Myocyte (in vitro differentiated cells): ENCODE measurements around the gene HSPBP1. TPM values are rescaled to one million over a fixed set of nuclear protein-coding genes. Genes with fewer than 3 reads are reported as not detected.

Experiments used
- DNase-seq: peaks from one replicate; pipeline ENCODE4 v3.0.0-alpha.2; 2012; ENCODE audit warnings: low read depth
- microRNA-seq: library from miRNA; unstranded; fragments of <30 nt; microRNA quantifications from one replicate; pipeline ENCODE4, GENCODE V29; 2016
- total RNA-seq: library from RNA; depleted of rRNA; stranded (reverse); fragments of >200 nt; gene quantifications from 2 replicates; pipeline ENCODE4 v1.2.3, GENCODE V29; 2014

HSPBP1 gene
- total RNA-seq, 1 donor from 2014 or later: 39.3 TPM

DNA sequence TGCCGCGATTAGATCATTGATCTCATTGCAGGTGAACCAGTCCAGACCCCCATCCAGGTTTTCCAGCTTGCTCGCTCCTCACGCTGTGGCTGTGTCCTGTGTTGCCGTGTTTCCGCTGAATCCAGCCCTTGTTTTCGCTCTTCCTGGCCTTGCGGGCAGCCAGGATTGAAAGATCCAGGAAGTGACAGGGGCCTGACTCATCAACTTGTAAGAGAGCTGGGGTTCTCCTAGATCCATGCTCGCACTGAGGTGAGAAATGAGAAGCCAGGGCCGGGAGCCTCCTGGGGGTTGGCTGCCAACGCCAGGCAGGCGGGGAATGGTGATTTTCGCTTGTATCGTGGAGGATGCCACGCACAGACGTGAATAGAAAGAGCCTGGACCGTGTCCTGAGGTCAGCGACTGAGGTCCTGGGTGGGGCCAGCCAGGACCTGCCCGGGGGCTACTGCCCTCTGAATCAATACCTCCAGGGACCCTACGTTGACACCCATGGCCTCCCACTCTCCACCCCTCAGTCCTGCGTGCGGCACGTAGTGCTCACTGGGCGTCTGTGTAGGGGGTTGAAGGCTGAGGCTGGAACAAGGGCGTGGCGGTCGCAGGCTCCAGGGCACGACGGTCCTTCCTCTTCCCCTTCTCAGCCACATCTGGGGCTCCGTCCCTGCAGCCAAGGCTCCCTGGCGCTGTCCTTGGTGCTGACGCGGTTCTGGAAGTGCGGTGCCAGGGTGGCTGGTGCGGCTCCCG, 63.3 kb downstream of the HSPBP1 start:
- DNase-seq: peak; percentile 93

DNA sequence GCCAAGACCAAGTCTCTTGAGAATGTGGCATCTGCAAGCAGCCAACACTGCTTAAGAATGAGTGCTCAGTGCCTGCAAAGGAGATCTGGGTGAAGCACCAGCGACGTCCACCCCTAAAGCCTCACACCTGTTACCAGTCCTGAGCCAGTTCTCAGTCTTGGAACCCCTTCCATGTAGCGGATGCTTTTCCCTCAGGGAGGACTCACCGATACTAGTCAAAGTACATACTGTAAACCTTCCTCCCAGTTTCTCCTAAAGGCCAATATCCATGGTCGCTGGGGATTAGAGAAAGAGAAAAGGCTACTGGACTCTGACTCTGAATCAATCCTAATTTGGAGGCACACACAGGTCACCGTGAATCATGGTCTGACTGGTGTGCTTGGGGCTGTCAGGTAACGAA, 66.4 kb downstream of the HSPBP1 start:
- DNase-seq: no peak

DNA sequence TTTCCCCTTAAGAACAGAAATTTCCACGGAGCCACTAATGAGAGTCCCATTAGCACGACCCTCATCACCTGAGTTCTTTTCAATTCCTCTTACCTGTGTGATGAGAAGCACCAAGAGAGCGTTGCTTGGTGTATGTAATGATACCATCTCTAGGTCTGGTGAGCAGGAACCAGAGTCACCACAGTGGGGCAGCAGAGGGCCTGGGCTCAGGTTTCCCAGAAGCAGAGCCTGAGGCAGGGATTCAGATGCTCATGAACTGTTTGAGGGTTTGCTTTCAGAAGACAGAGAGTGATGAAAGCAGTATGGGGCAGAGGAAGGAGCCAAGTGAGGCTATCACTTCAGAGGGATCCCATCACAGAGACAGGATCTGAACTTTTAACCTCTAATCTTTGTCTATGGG, 67.5 kb downstream of the HSPBP1 start:
- no peak for DNase-seq

Small RNA genes within 50 kb of the gene (microRNA-seq; reads per million reads assigned to microRNA genes)
- 0.81 reads per million for gene MIR6802
- 1.5 reads per million for gene MIR6803
- gene MIR6804: not detected

Other genes with a start within 250 kb of the HSPBP1 start
- gene GP6, start 241.8 kb downstream of the HSPBP1 start, total RNA-seq: not detected in 2 replicates
- gene RDH13, start 217.0 kb downstream of the HSPBP1 start, total RNA-seq: 4.9 and 9.4 TPM in 2 replicates
- 0.78 and 1.4 TPM in 2 replicates for gene EPS8L1, start 204.2 kb downstream of the HSPBP1 start, total RNA-seq
- gene PPP1R12C, start 162.5 kb downstream of the HSPBP1 start, total RNA-seq: 43.5 and 46.8 TPM in 2 replicates
- 4,534 and 4,610 TPM in 2 replicates for gene TNNT1, start 130.9 kb downstream of the HSPBP1 start, total RNA-seq
- 1.5 and 1.7 TPM in 2 replicates for gene TNNI3, start 122.4 kb downstream of the HSPBP1 start, total RNA-seq
- gene DNAAF3, start 113.5 kb downstream of the HSPBP1 start, total RNA-seq: 0.94 and 1.4 TPM in 2 replicates
- gene SYT5, start 99.8 kb downstream of the HSPBP1 start, total RNA-seq: 1.4 TPM in 1 of 2 replicates, not detected in the other
- 0.05 and 0.31 TPM in 2 replicates for gene PTPRH, start 70.6 kb downstream of the HSPBP1 start, total RNA-seq
- gene TMEM86B, start 51.3 kb downstream of the HSPBP1 start, total RNA-seq: 0.73 and 0.83 TPM in 2 replicates
- gene PPP6R1, start 21.1 kb downstream of the HSPBP1 start, total RNA-seq: 64.6 and 68.0 TPM in 2 replicates
- 5.5 and 12.2 TPM in 2 replicates for gene BRSK1, start 3.9 kb upstream of the HSPBP1 start, total RNA-seq
- not detected in 2 replicates for gene TMEM150B, start 45.2 kb upstream of the HSPBP1 start, total RNA-seq
- gene KMT5C, start 59.8 kb upstream of the HSPBP1 start, total RNA-seq: 17.3 and 28.9 TPM in 2 replicates
- gene COX6B2, start 74.6 kb upstream of the HSPBP1 start, total RNA-seq: 0.24 TPM in 1 of 2 replicates, not detected in the other
- not detected in 2 replicates for gene GARIN5B, start 83.2 kb upstream of the HSPBP1 start, total RNA-seq
- gene IL11, start 90.4 kb upstream of the HSPBP1 start, total RNA-seq: 0.19 and 0.83 TPM in 2 replicates
- gene TMEM190, start 96.7 kb upstream of the HSPBP1 start, total RNA-seq: not detected in 2 replicates
- not detected in 2 replicates for gene TMEM238, start 104.2 kb upstream of the HSPBP1 start, total RNA-seq
- gene RPL28, start 105.8 kb upstream of the HSPBP1 start, total RNA-seq: 321 and 447 TPM in 2 replicates
- gene UBE2S, start 127.7 kb upstream of the HSPBP1 start, total RNA-seq: 39.8 and 54.9 TPM in 2 replicates
- gene SHISA7, start 163.2 kb upstream of the HSPBP1 start, total RNA-seq: not detected in 2 replicates
- 152 and 196 TPM in 2 replicates for gene ISOC2, start 181.5 kb upstream of the HSPBP1 start, total RNA-seq
- not detected in 2 replicates for gene C19orf85, start 184.6 kb upstream of the HSPBP1 start, total RNA-seq
- 7.1 and 12.3 TPM in 2 replicates for gene ZNF628, start 196.5 kb upstream of the HSPBP1 start, total RNA-seq
- 24.7 and 26.4 TPM in 2 replicates for gene NAT14, start 205.1 kb upstream of the HSPBP1 start, total RNA-seq
- gene SSC5D, start 208.3 kb upstream of the HSPBP1 start, total RNA-seq: 1.2 and 2.1 TPM in 2 replicates